Rectal smooth muscle tissue (tissue), 1 donor: ENCODE data around the gene KIF17.

ENCODE experiments used
- H3K27ac ChIP-seq: one replicate; pipeline ENCODE4 v1.7.0; 2013; ENCODE audit warnings: low read depth, low read length, inconsistent platforms
- H3K27me3 ChIP-seq: one replicate; pipeline ENCODE4 v1.7.0; 2013; ENCODE audit warnings: low read length; ENCODE audit not compliant: control insufficient read depth, insufficient read depth
- H3K36me3 ChIP-seq: one replicate; pipeline ENCODE4 v1.7.0; 2013; ENCODE audit warnings: low read length; ENCODE audit not compliant: control insufficient read depth, insufficient read depth
- H3K4me1 ChIP-seq: one replicate; pipeline ENCODE4 v1.7.0; 2013; ENCODE audit warnings: low read length; ENCODE audit not compliant: control insufficient read depth, insufficient read depth
- H3K4me3 ChIP-seq: one replicate; pipeline ENCODE4 v1.7.0; 2013; ENCODE audit warnings: low read length
- H3K9ac ChIP-seq: one replicate; pipeline ENCODE4 v1.7.0; 2013; ENCODE audit warnings: low read length

The KIF17 gene

GRCh38 chr1:20701847-20702246 is 16.0 kb downstream of the KIF17 start:
- Histone ChIP-seq H3K36me3 (no peaks in the 10 kb centered on the region), H3K9ac (no peak overlapping the region), H3K27ac (no peak overlapping the region), H3K4me3 (no peak overlapping the region), H3K4me1 (peaks cover 10% of the 10 kb centered on the region), H3K27me3 (no peaks in the 10 kb centered on the region)

DNA sequence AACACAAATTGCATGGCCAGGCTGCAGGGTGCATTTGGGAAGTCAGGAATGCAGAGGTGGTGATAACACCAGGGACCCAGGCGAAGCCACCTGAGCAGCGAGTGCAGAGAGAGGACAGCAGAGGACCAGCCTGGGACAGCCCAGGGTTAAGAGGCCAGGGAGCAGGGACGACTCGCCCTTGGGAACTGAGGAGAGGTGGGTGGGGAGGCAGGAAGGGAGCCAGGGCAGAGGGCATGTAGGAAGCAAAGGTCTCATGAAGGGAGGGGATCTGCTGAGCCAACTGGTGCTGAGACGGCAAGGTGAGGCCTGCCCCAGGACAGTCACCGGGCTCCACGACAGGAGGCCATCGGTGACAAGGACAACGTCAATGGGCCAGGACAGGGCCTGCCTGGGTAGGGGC is 16.4 kb downstream of the KIF17 start:
- Histone ChIP-seq H3K4me3 (no peak overlapping the region), H3K4me1 (peaks cover 10% of the 10 kb centered on the region), H3K9ac (no peak overlapping the region), H3K27ac (no peak overlapping the region), H3K27me3 (no peaks in the 10 kb centered on the region), H3K36me3 (no peaks in the 10 kb centered on the region)

DNA sequence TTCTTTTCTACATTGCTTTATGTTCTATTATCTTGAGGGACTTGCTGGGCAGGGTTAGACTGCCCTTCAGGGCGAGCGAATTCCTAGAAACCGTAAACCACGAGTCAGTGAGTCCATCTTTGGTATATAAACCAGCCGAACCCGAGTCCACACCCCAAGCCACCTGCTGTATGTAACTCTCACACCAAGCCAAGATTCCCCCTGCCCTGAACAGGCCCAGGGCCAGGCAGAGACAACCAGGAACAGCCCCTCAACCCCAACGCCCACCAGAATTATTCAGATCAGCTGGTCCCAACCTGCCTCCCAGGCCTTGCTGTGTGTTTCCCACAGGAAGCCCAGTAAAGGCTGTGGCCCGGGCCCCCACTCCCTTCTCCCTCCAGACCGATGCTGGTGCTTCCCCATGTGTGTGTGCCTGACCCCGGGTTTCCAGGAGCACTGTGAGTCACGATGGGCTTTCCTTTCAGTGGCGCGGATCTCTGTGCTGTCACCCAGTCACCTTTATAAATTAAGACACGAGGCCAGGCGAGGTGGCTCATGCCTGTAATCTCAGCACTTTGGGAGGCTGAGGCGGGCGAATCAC is 17.1 kb downstream of the KIF17 start:
- Histone ChIP-seq H3K36me3 (no peaks in the 10 kb centered on the region), H3K27ac (no peak overlapping the region), H3K4me3 (no peak overlapping the region), H3K9ac (no peak overlapping the region), H3K4me1 (peaks cover 10% of the 10 kb centered on the region), H3K27me3 (no peaks in the 10 kb centered on the region)

- Histone ChIP-seq H3K4me3 (no peak overlapping the region), H3K27me3 (no peaks in the 10 kb centered on the region), H3K9ac (no peak overlapping the region), H3K36me3 (no peaks in the 10 kb centered on the region), H3K4me1 (peaks cover 10% of the 10 kb centered on the region), H3K27ac (no peak overlapping the region)
These were observed 18.2 kb downstream of the KIF17 start for GRCh38 chr1:20699558-20699957.

DNA sequence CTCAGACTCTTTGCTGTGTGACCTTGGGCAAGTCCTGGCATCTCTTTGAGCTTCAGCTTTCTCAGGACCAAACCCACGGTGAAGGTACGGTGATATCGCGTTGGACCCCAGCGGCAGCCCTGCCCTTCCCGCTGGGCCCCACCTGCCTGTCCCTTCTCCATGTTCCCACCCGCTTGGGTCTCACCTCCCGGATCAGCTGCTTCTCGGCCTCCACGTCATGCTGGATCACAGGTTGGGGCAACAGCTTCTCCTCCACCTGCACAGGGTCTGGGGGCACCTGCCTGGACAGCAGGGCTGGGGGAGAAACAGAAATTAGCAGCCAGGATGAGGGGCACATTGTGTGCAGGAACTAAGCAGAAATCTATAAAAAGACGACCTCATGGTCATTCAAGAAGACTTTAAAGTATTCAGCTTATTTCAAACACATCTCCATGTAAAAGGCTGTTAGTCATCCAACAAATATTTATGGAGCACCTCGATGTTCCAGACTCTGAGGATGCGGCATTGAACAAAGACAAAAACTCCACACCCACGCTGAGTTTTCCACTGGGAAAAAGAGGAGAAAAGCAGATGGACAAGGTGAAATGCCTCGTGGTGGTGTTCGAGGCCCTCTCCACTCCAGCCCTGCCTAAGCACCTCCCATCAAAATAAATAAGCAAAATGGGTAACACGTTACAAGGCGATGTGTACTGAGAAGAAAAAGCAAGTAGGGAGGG is 19.5 kb downstream of the KIF17 start:
- Histone ChIP-seq H3K27ac (no peak overlapping the region), H3K4me1 (peaks cover 10% of the 10 kb centered on the region), H3K4me3 (no peak overlapping the region), H3K27me3 (no peaks in the 10 kb centered on the region), H3K36me3 (no peaks in the 10 kb centered on the region), H3K9ac (no peak overlapping the region)

GRCh38 chr1:20697563-20697962 is 20.2 kb downstream of the KIF17 start:
- H3K27me3 ChIP-seq, result no peaks in the 10 kb centered on the region
- H3K4me3 ChIP-seq, result no peak overlapping the region
- no peak overlapping the region for H3K9ac ChIP-seq
- no peaks in the 10 kb centered on the region for H3K36me3 ChIP-seq
- H3K27ac ChIP-seq, result peak overlapping the region; percentile 81
- peaks cover 10% of the 10 kb centered on the region for H3K4me1 ChIP-seq

DNA sequence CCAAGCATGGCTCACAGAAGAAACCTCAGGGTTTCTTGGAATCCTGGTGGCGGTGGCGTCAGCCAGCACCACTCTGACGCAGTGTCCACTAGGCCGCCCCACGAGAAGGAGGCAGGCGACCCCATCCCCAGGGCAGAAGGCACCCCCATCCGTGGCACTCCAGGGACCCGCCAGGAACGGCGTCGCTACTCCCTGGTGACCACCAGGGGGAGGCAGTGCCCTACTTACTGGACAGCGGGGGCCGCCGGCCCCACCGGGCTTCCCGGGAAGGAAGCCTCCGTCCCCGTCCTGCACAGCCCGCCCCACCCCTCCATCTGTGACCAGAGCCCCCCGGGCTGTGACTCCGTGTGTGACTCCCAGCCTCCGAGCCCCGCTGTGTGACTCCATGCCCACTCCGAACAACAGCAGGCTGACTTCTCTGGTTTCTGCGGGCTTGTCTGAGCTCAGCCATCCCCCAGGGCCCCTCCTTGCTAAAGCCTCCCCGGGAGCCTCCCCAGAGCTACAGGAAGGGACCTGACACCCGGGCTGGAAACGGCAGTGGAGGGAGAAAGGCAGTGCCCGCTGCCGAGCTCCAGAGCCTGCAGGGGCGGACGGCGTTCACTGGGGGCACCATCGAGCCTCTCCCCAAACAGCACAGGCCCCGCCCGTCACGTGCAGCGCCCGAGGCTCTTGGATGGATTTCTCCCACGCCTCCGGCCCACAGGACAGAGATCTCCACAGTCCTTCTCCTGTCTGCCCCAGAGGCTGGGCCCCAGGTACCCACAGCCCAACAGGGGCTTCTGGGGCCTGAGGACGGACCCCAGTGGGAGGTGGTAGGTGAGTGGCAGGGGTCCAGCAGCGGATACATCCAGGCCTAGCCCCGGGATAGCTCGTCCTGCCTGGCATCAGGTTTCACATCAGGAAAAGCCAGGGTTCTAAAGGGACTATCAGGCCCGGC is 21.1 kb downstream of the KIF17 start:
- Histone ChIP-seq H3K9ac (no peak overlapping the region), H3K27ac (peak overlapping the region; percentile 81), H3K36me3 (no peaks in the 10 kb centered on the region), H3K4me3 (peak overlapping the region; percentile 83), H3K4me1 (peaks cover 10% of the 10 kb centered on the region), H3K27me3 (no peaks in the 10 kb centered on the region)

GRCh38 chr1:20695515-20695914 is 22.3 kb downstream of the KIF17 start:
- no peaks in the 10 kb centered on the region for H3K27me3 ChIP-seq
- no peaks in the 10 kb centered on the region for H3K36me3 ChIP-seq
- no peak overlapping the region for H3K4me3 ChIP-seq
- H3K4me1 ChIP-seq, result peaks cover 10% of the 10 kb centered on the region
- H3K9ac ChIP-seq, result no peak overlapping the region
- no peak overlapping the region for H3K27ac ChIP-seq

DNA sequence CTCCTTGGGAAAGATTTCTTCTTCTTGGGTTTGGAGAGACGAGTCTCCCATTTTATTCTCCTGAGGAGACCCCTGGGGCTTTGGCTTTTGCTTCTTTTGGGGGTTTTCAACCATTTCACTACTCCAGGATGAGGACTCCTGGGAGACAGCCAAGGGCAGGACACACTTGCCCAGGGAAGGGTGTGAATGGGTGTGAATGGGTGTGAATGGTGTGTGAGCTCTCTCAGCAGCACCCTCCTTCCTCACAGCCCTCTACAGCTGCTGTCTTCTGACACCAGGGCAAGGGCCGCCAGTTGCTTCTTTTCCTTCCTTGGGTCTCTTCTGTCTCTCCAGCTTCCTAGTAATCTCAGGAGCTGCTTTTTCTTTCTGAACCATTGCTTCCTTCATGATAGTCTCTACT is 24.2 kb downstream of the KIF17 start:
- no peaks in the 10 kb centered on the region for H3K36me3 ChIP-seq
- peaks cover 9% of the 10 kb centered on the region for H3K4me1 ChIP-seq
- H3K27ac ChIP-seq, result no peak overlapping the region
- no peak overlapping the region for H3K4me3 ChIP-seq
- no peak overlapping the region for H3K9ac ChIP-seq
- H3K27me3 ChIP-seq, result no peaks in the 10 kb centered on the region

DNA sequence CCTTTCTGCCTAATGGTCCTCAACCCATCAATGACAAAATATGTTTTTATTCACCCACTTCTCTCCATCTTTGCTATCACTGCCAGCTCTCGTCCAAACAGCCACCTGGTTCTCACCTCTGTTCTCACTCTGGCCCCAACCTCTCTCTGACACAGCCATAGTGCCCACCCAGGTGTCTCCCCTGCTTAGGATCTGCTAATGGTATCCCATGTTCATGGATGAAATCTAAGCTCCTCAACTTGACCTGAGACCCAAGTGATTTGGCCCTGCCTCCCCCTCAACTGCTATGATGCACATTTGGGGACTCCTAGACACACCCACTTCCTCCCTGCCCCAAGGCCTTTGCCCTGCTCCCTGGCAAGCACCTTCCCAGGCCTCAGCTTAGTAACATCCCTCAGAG is 25.9 kb downstream of the KIF17 start:
- H3K9ac ChIP-seq, result no peak overlapping the region
- H3K27ac ChIP-seq, result no peak overlapping the region

GRCh38 chr1:20689645-20690056 is 28.2 kb downstream of the KIF17 start:
- Histone ChIP-seq H3K4me1 (no peaks in the 10 kb centered on the region), H3K4me3 (no peak overlapping the region), H3K27me3 (no peaks in the 10 kb centered on the region), H3K9ac (no peak overlapping the region), H3K27ac (no peak overlapping the region), H3K36me3 (no peaks in the 10 kb centered on the region)

More for the DNA sequence above, 25.9 kb downstream of the KIF17 start:
- Histone ChIP-seq H3K36me3 (no peaks in the 10 kb centered on the region), H3K4me3 (no peak overlapping the region), H3K27me3 (no peaks in the 10 kb centered on the region), H3K4me1 (no peaks in the 10 kb centered on the region)

- Histone ChIP-seq H3K27ac (no peak overlapping the region), H3K27me3 (no peaks in the 10 kb centered on the region)
These were observed 30.7 kb downstream of the KIF17 start for GRCh38 chr1:20686883-20687725.

More at GRCh38 chr1:20686883-20687725, 30.7 kb downstream of the KIF17 start:
- H3K4me3 ChIP-seq, result no peak overlapping the region
- H3K9ac ChIP-seq, result no peak overlapping the region
- H3K4me1 ChIP-seq, result no peaks in the 10 kb centered on the region
- H3K36me3 ChIP-seq, result no peaks in the 10 kb centered on the region
